ENCODE measurements around the gene PPP1R3F. TPM values are rescaled to one million over a fixed set of nuclear protein-coding genes. Genes with fewer than 3 reads are reported as not detected.

Gene PPP1R3F
- total RNA-seq, 1 donor from 2014 or later = 25.3 TPM

DNA sequence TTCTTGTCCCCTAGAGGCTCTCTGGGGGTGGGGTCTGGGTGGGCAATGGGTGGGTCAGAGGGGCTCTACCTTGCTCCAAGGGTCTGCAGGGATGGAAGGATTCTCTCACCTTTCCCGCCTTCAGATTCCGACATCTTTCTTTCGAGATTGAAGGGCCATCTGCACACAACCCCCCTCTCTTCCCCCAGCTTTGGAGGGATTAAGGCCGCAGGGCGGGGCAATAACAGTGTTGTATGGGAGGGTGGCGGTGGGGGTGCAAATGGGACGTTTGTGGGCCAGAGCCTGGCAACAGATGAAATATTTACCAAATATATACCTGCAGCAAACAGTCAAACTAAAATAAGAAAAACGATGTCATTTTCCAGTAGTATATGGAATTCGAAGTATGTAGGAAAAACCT is 36.4 kb upstream of the PPP1R3F start, which contains the start of gene CACNA1F:
TSS of gene CACNA1F (minus strand) at position 165 of the 400 bp plus-strand sequence. CDS start at position 134, 31 bp downstream.
- no peaks in the 10 kb centered on the region for H3K36me3 ChIP-seq
- H3K27ac ChIP-seq (replicated peaks) = no peak within 1 kb of the TSS
- H3K9me3 ChIP-seq (replicated peaks) = no peaks in the 10 kb centered on the region
- H3K4me1 ChIP-seq = peaks cover 11% of the 10 kb centered on the region
- intact Hi-C loops (cut with micrococcal nuclease) = no loop called here
- H3K27me3 ChIP-seq (ENCODE audit: low read depth) = no peaks in the 10 kb centered on the region
- TF ChIP-seq, protein P1, sequence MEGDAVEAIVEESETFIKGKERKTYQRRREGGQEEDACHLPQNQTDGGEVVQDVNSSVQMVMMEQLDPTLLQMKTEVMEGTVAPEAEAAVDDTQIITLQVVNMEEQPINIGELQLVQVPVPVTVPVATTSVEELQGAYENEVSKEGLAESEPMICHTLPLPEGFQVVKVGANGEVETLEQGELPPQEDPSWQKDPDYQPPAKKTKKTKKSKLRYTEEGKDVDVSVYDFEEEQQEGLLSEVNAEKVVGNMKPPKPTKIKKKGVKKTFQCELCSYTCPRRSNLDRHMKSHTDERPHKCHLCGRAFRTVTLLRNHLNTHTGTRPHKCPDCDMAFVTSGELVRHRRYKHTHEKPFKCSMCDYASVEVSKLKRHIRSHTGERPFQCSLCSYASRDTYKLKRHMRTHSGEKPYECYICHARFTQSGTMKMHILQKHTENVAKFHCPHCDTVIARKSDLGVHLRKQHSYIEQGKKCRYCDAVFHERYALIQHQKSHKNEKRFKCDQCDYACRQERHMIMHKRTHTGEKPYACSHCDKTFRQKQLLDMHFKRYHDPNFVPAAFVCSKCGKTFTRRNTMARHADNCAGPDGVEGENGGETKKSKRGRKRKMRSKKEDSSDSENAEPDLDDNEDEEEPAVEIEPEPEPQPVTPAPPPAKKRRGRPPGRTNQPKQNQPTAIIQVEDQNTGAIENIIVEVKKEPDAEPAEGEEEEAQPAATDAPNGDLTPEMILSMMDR (IDR thresholded peaks at IDR 0.05; ENCODE audit: borderline replicate concordance) = no peak
- DNase-seq = no peak
- H3K4me3 ChIP-seq = peak within 1 kb of the TSS; percentile 32

DNA sequence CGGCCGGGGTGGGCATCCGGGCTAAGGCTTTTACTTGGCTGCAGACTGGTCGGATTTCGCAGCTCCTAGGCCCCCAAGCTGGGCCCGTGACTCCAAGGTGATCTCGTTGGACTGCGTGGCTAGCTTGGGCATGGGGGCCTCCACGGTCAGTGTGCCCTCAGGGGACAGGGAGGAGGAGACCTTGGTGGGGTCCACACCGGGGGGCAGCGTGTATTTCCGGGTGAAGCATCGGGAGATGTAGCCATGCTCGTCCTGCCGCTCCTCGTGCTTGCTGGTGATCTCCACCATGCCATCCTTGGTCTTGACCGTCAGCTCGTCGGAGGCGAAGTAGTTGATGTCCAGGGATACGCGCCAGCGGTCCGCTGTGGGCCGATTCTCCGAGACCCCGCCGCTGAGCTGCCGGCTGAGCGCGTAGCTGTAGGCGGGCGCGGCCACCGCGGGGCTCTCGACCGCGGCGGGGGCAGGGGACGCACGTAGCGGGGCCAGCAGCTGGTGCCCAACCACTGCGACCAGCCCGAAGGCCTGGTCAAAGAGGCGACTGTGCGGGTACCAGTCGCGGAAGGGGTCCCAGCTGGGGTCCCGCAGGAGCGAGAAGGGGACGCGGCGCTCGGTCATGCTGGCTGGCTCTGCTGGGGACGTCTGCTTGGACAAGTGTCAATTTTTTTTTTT is 35.6 kb upstream of the PPP1R3F start:
- no peaks in the 10 kb centered on the region for H3K36me3 ChIP-seq
- no peak for DNase-seq

DNA sequence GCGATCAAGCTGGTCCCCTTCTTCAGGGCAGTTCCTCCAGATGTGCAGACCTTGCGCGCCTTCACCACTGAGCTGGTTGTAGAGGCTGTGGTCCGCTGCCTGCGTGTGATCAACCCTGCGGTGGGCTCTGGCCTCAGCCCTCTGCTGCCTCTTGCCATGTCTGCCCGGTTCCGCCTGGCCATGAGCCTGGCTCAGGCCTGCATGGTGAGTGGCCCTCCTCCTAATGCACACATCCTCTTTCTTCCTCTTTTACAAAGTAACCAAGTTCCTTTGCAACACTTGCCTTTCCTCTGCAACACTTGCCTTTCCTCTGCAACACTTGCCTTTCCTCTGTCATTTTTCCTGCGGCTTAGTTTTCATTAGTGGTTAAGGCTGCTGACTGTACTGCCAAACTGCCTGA is 32.5 kb upstream of the PPP1R3F start:
- Histone ChIP-seq H3K27ac (replicated peaks) (no peak overlapping the region), H3K36me3 (peaks cover 4% of the 10 kb centered on the region), H3K9me3 (replicated peaks) (no peaks in the 10 kb centered on the region), H3K4me3 (no peak overlapping the region), H3K4me1 (peaks cover 9% of the 10 kb centered on the region), H3K27me3 (ENCODE audit: low read depth) (no peaks in the 10 kb centered on the region)
- DNase-seq = no peak
- intact Hi-C loops (cut with micrococcal nuclease) = no loop called here
- TF ChIP-seq, protein P1 (IDR thresholded peaks at IDR 0.05; ENCODE audit: borderline replicate concordance) = no peak

More for the DNA sequence above, 35.6 kb upstream of the PPP1R3F start:
- H3K9me3 ChIP-seq (replicated peaks) = no peaks in the 10 kb centered on the region
- TF ChIP-seq, protein P1 (IDR thresholded peaks at IDR 0.05; ENCODE audit: borderline replicate concordance) = no peak
- H3K4me3 ChIP-seq = peak overlapping the region; percentile 32
- intact Hi-C loops (cut with micrococcal nuclease) = no loop called here
- H3K27ac ChIP-seq (replicated peaks) = no peak overlapping the region
- H3K27me3 ChIP-seq (ENCODE audit: low read depth) = no peaks in the 10 kb centered on the region
- peaks cover 11% of the 10 kb centered on the region for H3K4me1 ChIP-seq

DNA sequence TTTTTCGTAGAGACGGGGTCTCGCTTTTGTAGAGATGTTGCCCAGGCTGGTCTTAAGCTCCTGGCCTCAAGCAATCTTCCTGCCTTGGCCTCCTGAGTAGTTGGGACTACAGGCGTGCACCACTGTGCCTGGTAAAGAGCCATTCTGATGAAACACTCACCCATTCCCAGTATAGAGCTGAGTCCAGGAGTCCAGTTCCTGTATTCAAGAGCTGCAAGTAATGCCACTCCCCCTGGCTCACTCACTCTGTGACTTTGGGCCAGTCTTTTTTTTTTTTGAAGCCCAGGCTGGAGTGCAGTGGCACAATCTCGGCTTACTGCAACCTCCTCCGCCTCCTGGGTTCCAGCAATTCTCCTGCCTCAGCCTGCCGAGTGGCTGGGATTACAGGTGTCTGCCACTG is 30.9 kb upstream of the PPP1R3F start:
- H3K9me3 ChIP-seq (replicated peaks) = no peaks in the 10 kb centered on the region
- H3K4me1 ChIP-seq = peaks cover 9% of the 10 kb centered on the region
- H3K27me3 ChIP-seq (ENCODE audit: low read depth) = no peaks in the 10 kb centered on the region
- H3K4me3 ChIP-seq = no peak overlapping the region
- intact Hi-C loops (cut with micrococcal nuclease) = no loop called here
- DNase-seq = no peak
- H3K36me3 ChIP-seq = peaks cover 18% of the 10 kb centered on the region
- no peak overlapping the region for H3K27ac ChIP-seq (replicated peaks)
- TF ChIP-seq, protein P1 (IDR thresholded peaks at IDR 0.05; ENCODE audit: borderline replicate concordance) = no peak

DNA sequence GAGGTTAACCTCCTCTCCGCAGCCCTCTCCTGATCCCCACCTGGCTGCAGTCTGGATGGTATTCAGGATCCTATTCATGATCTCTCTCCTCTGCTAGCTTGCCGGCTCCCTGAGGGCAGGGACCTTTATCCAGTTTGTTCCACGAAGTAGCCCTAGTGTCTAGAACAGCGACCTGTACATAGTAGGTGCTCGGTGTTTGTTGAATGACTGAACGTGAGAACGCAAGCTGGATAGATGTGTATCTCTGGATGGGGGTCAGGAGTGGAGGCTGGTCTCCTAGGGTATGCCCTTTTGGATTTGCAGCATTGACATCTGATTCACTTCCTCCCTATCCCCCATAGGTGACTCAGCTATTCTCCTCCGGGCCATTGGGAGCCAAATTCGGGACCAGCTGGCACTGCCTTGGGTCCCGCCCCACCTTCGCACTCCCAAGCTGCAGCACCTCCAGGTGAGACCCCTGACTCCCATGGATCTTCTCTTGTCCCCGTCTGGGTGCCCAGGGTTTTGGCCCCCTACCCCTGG is 27.0 kb upstream of the PPP1R3F start:
- no peaks in the 10 kb centered on the region for H3K9me3 ChIP-seq (replicated peaks)
- H3K27me3 ChIP-seq (ENCODE audit: low read depth) = no peaks in the 10 kb centered on the region
- H3K27ac ChIP-seq (replicated peaks) = no peak overlapping the region
- peaks cover 38% of the 10 kb centered on the region for H3K36me3 ChIP-seq
- TF ChIP-seq, protein P1 (IDR thresholded peaks at IDR 0.05; ENCODE audit: borderline replicate concordance) = no peak
- no peak for DNase-seq
- intact Hi-C loops (cut with micrococcal nuclease) = no loop called here
- H3K4me3 ChIP-seq = no peak overlapping the region
- no peaks in the 10 kb centered on the region for H3K4me1 ChIP-seq
